ENCODE data around the gene PDE11A. TPM values are rescaled to one million over a fixed set of nuclear protein-coding genes. Genes with fewer than 3 reads are reported as not detected.

Gene PDE11A
- total RNA-seq, 2 donors from 2014 or later = 1.5 to 1.9 TPM

GRCh38 chr2:177668617-177669016 lies 404.0 kb downstream of the PDE11A start:
- Histone ChIP-seq H3K9ac (ENCODE audit: extremely low read depth, low read length, poor library complexity, severe bottlenecking) (no peak overlapping the region), H3K9me3 (ENCODE audit: control insufficient read depth, low read length) (peaks cover 2% of the 10 kb centered on the region), H3K27ac (ENCODE audit: low read depth, low read length) (no peak overlapping the region), H3K4me1 (ENCODE audit: control insufficient read depth, insufficient read depth, low read length) (no peaks in the 10 kb centered on the region), H3K27me3 (ENCODE audit: control insufficient read depth, insufficient read depth, low read length, poor library complexity, severe bottlenecking) (peaks cover 47% of the 10 kb centered on the region), H3K4me3 (ENCODE audit: low read length) (no peak overlapping the region), H3K36me3 (ENCODE audit: control insufficient read depth, insufficient read depth, low read length) (no peaks in the 10 kb centered on the region)
- no peak for DNase-seq
- Mint-ChIP-seq H3K36me3 (ENCODE audit: low read depth) (no peaks in the 10 kb centered on the region), H3K27ac (no peak overlapping the region), H3K9me3 (no peaks in the 10 kb centered on the region), H3K4me3 (no peak overlapping the region), H3K4me1 (peaks cover 34% of the 10 kb centered on the region), H3K27me3 (ENCODE audit: insufficient read depth) (peaks cover 58% of the 10 kb centered on the region)
- 98 to 100% methylated on average over 2 to 3 of the region's 3 CpGs for WGBS, 2 experiments (ENCODE audit: insufficient coverage in 1 of 2, insufficient read length in 1 of 2)
- no peak for TF ChIP-seq CTCF (conservative IDR thresholded peaks at IDR 0.05)

GRCh38 chr2:177667626-177668025 lies 405.0 kb downstream of the PDE11A start:
- DNase-seq = no peak
- Histone ChIP-seq H3K4me3 (ENCODE audit: low read length) (no peak overlapping the region), H3K36me3 (ENCODE audit: control insufficient read depth, insufficient read depth, low read length) (no peaks in the 10 kb centered on the region), H3K4me1 (ENCODE audit: control insufficient read depth, insufficient read depth, low read length) (no peaks in the 10 kb centered on the region), H3K27me3 (ENCODE audit: control insufficient read depth, insufficient read depth, low read length, poor library complexity, severe bottlenecking) (peaks cover 48% of the 10 kb centered on the region), H3K27ac (ENCODE audit: low read depth, low read length) (no peak overlapping the region), H3K9me3 (ENCODE audit: control insufficient read depth, low read length) (no peaks in the 10 kb centered on the region), H3K9ac (ENCODE audit: extremely low read depth, low read length, poor library complexity, severe bottlenecking) (no peak overlapping the region)
- H3K9me3 Mint-ChIP-seq = no peaks in the 10 kb centered on the region
- H3K4me1 Mint-ChIP-seq = peaks cover 28% of the 10 kb centered on the region
- H3K36me3 Mint-ChIP-seq (ENCODE audit: low read depth) = no peaks in the 10 kb centered on the region
- peaks cover 56% of the 10 kb centered on the region for H3K27me3 Mint-ChIP-seq (ENCODE audit: insufficient read depth)
- no peak overlapping the region for H3K27ac Mint-ChIP-seq
- WGBS, 2 experiments (ENCODE audit: insufficient coverage in 1 of 2, insufficient read length in 1 of 2) = 29 to 43% methylated on average over 1 of the region's 1 CpG
- TF ChIP-seq CTCF (conservative IDR thresholded peaks at IDR 0.05) = no peak
- H3K4me3 Mint-ChIP-seq = no peak overlapping the region

- DNase-seq = no peak
- H3K4me1 ChIP-seq (ENCODE audit: control insufficient read depth, insufficient read depth, low read length) = no peaks in the 10 kb centered on the region
- Mint-ChIP-seq H3K27ac (no peak overlapping the region), H3K4me1 (peaks cover 17% of the 10 kb centered on the region), H3K27me3 (ENCODE audit: insufficient read depth) (peaks cover 53% of the 10 kb centered on the region), H3K4me3 (no peak overlapping the region), H3K36me3 (ENCODE audit: low read depth) (no peaks in the 10 kb centered on the region), H3K9me3 (no peaks in the 10 kb centered on the region)
- H3K4me3 ChIP-seq (ENCODE audit: low read length) = no peak overlapping the region
- H3K9ac ChIP-seq (ENCODE audit: extremely low read depth, low read length, poor library complexity, severe bottlenecking) = no peak overlapping the region
- no peaks in the 10 kb centered on the region for H3K36me3 ChIP-seq (ENCODE audit: control insufficient read depth, insufficient read depth, low read length)
- no peak overlapping the region for H3K27ac ChIP-seq (ENCODE audit: low read depth, low read length)
- no peak for TF ChIP-seq CTCF (conservative IDR thresholded peaks at IDR 0.05)
- peaks cover 50% of the 10 kb centered on the region for H3K27me3 ChIP-seq (ENCODE audit: control insufficient read depth, insufficient read depth, low read length, poor library complexity, severe bottlenecking)
- no peaks in the 10 kb centered on the region for H3K9me3 ChIP-seq (ENCODE audit: control insufficient read depth, low read length)
Measured at GRCh38 chr2:177666408-177666807, 406.2 kb downstream of the PDE11A start.
